HL-60 (cell line): ENCODE data around the gene MAPK10.

Experiments used
- DNase-seq, 2 experiments: peaks; one replicate each; pipeline ENCODE4 v3.0.0-alpha.2; 2010 to 2020; ENCODE audit warnings: low read depth in 1 of 2, low spot score in 1 of 2
- H3K27ac ChIP-seq: fragments of 250-450 bp; sonication (Bioruptor Pico); replicated peaks from 2 replicates; pipeline ENCODE4 v1.5.1; 2020; ENCODE audit warnings: mild to moderate bottlenecking, moderate library complexity
- H3K27me3 ChIP-seq: fragments of 250-450 bp; sonication (Bioruptor Pico); 2 replicates; pipeline ENCODE4 v1.5.1; 2021; ENCODE audit warnings: mild to moderate bottlenecking, moderate library complexity; ENCODE audit not compliant: insufficient read depth, poor library complexity, severe bottlenecking
- H3K4me3 ChIP-seq: replicated peaks from 2 replicates; pipeline ENCODE4 v1.5.1; 2011; ENCODE audit warnings: mild to moderate bottlenecking, control low read depth, low read length; ENCODE audit not compliant: insufficient read depth
- GABPA ChIP-seq: IDR thresholded peaks from 2 replicates; pipeline ENCODE4 v1.6.1; 2012; ENCODE audit warnings: low read depth
- POLR2AphosphoS5 ChIP-seq: IDR thresholded peaks from 2 replicates; pipeline ENCODE4 v1.6.1; 2012; ENCODE audit warnings: low read depth
- SPI1 ChIP-seq: IDR thresholded peaks from 2 replicates; pipeline ENCODE4 v1.6.1; 2012; ENCODE audit warnings: low read depth, mild to moderate bottlenecking, borderline replicate concordance
- TF ChIP-seq, protein P1 (sequence below): IDR thresholded peaks from 2 replicates; pipeline ENCODE4 v1.6.1; 2012; ENCODE audit warnings: low read depth; ENCODE audit not compliant: insufficient replicate concordance
- TF ChIP-seq, protein P2 (sequence below): IDR thresholded peaks from one replicate; pipeline ENCODE4 v1.5.1; 2011; ENCODE audit warnings: low read length, control low read depth, inconsistent platforms; ENCODE audit not compliant: insufficient read depth

MAPK10 gene

DNA sequence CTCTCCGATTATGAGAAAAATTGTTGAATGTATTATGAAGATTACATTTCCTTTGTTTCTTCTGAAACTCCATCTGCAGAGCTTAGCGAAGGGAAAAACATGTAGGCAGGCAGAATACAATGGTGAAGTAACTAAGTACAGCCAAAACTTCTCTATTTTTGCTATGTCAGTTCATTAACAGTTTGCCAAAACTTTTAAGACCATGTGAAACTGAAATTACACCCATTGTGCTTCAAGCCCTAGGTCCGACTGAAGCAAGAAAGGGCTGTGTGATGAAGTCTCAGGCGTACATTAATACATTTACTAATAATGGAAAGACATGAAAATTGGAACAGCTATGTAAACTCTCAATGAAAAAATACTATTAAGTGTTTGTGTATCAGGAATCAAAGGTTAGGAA is 398.0 kb downstream of the MAPK10 start:
- TF ChIP-seq SPI1: no peak
- TF ChIP-seq POLR2AphosphoS5: no peak
- TF ChIP-seq GABPA: no peak
- TF ChIP-seq, protein P1, sequence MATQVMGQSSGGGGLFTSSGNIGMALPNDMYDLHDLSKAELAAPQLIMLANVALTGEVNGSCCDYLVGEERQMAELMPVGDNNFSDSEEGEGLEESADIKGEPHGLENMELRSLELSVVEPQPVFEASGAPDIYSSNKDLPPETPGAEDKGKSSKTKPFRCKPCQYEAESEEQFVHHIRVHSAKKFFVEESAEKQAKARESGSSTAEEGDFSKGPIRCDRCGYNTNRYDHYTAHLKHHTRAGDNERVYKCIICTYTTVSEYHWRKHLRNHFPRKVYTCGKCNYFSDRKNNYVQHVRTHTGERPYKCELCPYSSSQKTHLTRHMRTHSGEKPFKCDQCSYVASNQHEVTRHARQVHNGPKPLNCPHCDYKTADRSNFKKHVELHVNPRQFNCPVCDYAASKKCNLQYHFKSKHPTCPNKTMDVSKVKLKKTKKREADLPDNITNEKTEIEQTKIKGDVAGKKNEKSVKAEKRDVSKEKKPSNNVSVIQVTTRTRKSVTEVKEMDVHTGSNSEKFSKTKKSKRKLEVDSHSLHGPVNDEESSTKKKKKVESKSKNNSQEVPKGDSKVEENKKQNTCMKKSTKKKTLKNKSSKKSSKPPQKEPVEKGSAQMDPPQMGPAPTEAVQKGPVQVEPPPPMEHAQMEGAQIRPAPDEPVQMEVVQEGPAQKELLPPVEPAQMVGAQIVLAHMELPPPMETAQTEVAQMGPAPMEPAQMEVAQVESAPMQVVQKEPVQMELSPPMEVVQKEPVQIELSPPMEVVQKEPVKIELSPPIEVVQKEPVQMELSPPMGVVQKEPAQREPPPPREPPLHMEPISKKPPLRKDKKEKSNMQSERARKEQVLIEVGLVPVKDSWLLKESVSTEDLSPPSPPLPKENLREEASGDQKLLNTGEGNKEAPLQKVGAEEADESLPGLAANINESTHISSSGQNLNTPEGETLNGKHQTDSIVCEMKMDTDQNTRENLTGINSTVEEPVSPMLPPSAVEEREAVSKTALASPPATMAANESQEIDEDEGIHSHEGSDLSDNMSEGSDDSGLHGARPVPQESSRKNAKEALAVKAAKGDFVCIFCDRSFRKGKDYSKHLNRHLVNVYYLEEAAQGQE: no peak
- TF ChIP-seq, protein P2, sequence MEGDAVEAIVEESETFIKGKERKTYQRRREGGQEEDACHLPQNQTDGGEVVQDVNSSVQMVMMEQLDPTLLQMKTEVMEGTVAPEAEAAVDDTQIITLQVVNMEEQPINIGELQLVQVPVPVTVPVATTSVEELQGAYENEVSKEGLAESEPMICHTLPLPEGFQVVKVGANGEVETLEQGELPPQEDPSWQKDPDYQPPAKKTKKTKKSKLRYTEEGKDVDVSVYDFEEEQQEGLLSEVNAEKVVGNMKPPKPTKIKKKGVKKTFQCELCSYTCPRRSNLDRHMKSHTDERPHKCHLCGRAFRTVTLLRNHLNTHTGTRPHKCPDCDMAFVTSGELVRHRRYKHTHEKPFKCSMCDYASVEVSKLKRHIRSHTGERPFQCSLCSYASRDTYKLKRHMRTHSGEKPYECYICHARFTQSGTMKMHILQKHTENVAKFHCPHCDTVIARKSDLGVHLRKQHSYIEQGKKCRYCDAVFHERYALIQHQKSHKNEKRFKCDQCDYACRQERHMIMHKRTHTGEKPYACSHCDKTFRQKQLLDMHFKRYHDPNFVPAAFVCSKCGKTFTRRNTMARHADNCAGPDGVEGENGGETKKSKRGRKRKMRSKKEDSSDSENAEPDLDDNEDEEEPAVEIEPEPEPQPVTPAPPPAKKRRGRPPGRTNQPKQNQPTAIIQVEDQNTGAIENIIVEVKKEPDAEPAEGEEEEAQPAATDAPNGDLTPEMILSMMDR: no peak
- DNase-seq: no peak
- no peaks in the 10 kb centered on the region for H3K27me3 ChIP-seq
- no peak overlapping the region for H3K4me3 ChIP-seq
- H3K27ac ChIP-seq: no peak overlapping the region

- Histone ChIP-seq H3K27ac (no peak overlapping the region), H3K27me3 (no peaks in the 10 kb centered on the region), H3K4me3 (no peak overlapping the region)
- TF ChIP-seq, protein P1: no peak
- TF ChIP-seq POLR2AphosphoS5: no peak
- no peak for DNase-seq
Measured at GRCh38 chr4:85956293-85956945, 403.4 kb downstream of the MAPK10 start.

GRCh38 chr4:85955620-85956292 is 404.1 kb downstream of the MAPK10 start:
- Histone ChIP-seq H3K27ac (no peak overlapping the region), H3K4me3 (no peak overlapping the region), H3K27me3 (no peaks in the 10 kb centered on the region)
- DNase-seq: no peak
- TF ChIP-seq GABPA (no peak), SPI1 (no peak), POLR2AphosphoS5 (no peak)
- TF ChIP-seq, protein P1: no peak
- TF ChIP-seq, protein P2: no peak
